K562 (cell line): ENCODE measurements around the gene CARD11.

Experiments used
- CBX1 ChIP-seq: sonication (generic); IDR thresholded peaks from 2 replicates; pipeline ENCODE4 v1.6.1; 2016; ENCODE audit warnings: antibody characterized with exemption, low read depth, mild to moderate bottlenecking
- GATA2 ChIP-seq: sonication (generic); formaldehyde crosslinking; IDR thresholded peaks from 2 replicates; pipeline ENCODE4 v1.4.0; 2020; ENCODE audit warnings: mild to moderate bottlenecking, missing genetic modification reagents
- POLR2G ChIP-seq: fragments of 200-400 bp; formaldehyde crosslinking; IDR thresholded peaks from 2 replicates; pipeline ENCODE4 v1.6.1; 2017; ENCODE audit warnings: low read depth, mild to moderate bottlenecking, antibody characterized with exemption, low read length, moderate library complexity
- RFX5 ChIP-seq: IDR thresholded peaks from 2 replicates; pipeline ENCODE4 v1.6.1; 2011; ENCODE audit warnings: low read depth, mild to moderate bottlenecking, improper control_type of control experiment, low read length
- ZNF174 ChIP-seq: fragments of 250-450 bp; sonication (Bioruptor Pico); IDR thresholded peaks from 2 replicates; pipeline ENCODE4 v1.4.0; 2020; ENCODE audit warnings: mild to moderate bottlenecking

GRCh38 chr7:2941216-2941859, 102.3 kb downstream of the CARD11 start:
- no peak for TF ChIP-seq POLR2G
- TF ChIP-seq RFX5 = no peak
- no peak for TF ChIP-seq CBX1
- no peak for TF ChIP-seq GATA2 (CRISPR knock-in tag)
- TF ChIP-seq ZNF174 (CRISPR knock-in tag) = no peak
